Endothelial cell of umbilical vein (primary cell): ENCODE measurements around the gene REPS2. TPM values are rescaled to one million over a fixed set of nuclear protein-coding genes. Genes with fewer than 3 reads are reported as not detected.

ENCODE experiments used
- BruUV-seq: library from RNA; stranded (reverse); fragments of 400-500 nt; replicated peaks from 2 replicates; lab custom pipeline; 2021; lab: Mats Ljungman, UMichigan
- CTCF ChIA-PET: fragments of 300-600, 350-600 bp; sonication (Branson Sonifier 250); formaldehyde crosslinking; loops from one replicate; lab custom pipeline; 2021; ENCODE audit warnings: antibody characterized with exemption, inconsistent platforms; lab: Charles Lee
- POLR2A ChIA-PET: fragments of 300-600, 350-600 bp; sonication (Branson Sonifier 250); formaldehyde crosslinking; loops from one replicate; lab custom pipeline; 2021; ENCODE audit warnings: antibody characterized with exemption, inconsistent platforms; lab: Charles Lee
- DNase-seq: peaks from one replicate; pipeline ENCODE4 v3.0.0-alpha.2; 2011; ENCODE audit warnings: low read depth, low spot score
- FAIRE-seq: peaks from 2 replicates; lab custom pipeline; 2011; peaks lifted over from hg19 to GRCh38; lab: Jason Lieb, UNC
- H2AFZ ChIP-seq: 2 replicates; pipeline ENCODE4 v1.6.0; 2012; ENCODE audit warnings: low read depth, low read length, control low read depth, inconsistent platforms
- H3K27ac ChIP-seq: 2 replicates; pipeline ENCODE4 v1.5.1; 2011; ENCODE audit warnings: low read depth, mild to moderate bottlenecking, control low read depth, low read length, moderate library complexity; ENCODE audit not compliant: insufficient read depth
- H3K27me3 ChIP-seq, 2 experiments: 2 replicates each; pipeline versions ENCODE4 v1.6.0 to v1.6.1; 2011; ENCODE audit warnings: low read length in 2 of 2, mixed read lengths in 1 of 2; ENCODE audit not compliant: control insufficient read depth in 2 of 2, insufficient read depth in 2 of 2
- H3K36me3 ChIP-seq, 2 experiments: 2 replicates in 1 of 2; 3 replicates in 1 of 2; pipeline ENCODE4 v1.5.1; 2011; ENCODE audit warnings: low read length in 2 of 2, mild to moderate bottlenecking in 1 of 2, moderate library complexity in 1 of 2; ENCODE audit not compliant: control insufficient read depth in 2 of 2, insufficient read depth in 2 of 2; ENCODE audit errors: extremely low read depth in 1 of 2
- H3K4me1 ChIP-seq: 3 replicates; pipeline ENCODE4 v1.5.1; 2011; ENCODE audit warnings: mild to moderate bottlenecking, low read length; ENCODE audit not compliant: control insufficient read depth, insufficient read depth; ENCODE audit errors: extremely low read depth
- H3K4me2 ChIP-seq: 2 replicates; pipeline ENCODE4 v1.6.1; 2011; ENCODE audit warnings: low read length, control low read depth, mixed read lengths; ENCODE audit not compliant: insufficient read depth
- H3K4me3 ChIP-seq, 3 experiments: fragments of 200-600 bp in 1 of 3; sonication (generic), shearing (Covaris generic) in 1 of 3; replicated peaks in 1 of 3; 2 replicates each; pipeline ENCODE4 v1.5.1; 2011 to 2016; ENCODE audit warnings: control low read depth in 3 of 3, low read length in 3 of 3, mild to moderate bottlenecking in 2 of 3, inconsistent platforms in 1 of 3, low read depth in 1 of 3, moderate library complexity in 1 of 3; ENCODE audit not compliant: insufficient read depth in 1 of 3
- H3K79me2 ChIP-seq: 2 replicates; pipeline ENCODE4 v1.6.0; 2012; ENCODE audit warnings: low read length, inconsistent platforms; ENCODE audit not compliant: control insufficient read depth, insufficient read depth
- H3K9ac ChIP-seq: replicated peaks from 2 replicates; pipeline ENCODE3; 2011; ENCODE audit warnings: low read length, control low read depth; ENCODE audit not compliant: insufficient read depth; ENCODE audit errors: extremely low read depth
- H3K9me1 ChIP-seq: replicated peaks from 3 replicates; pipeline ENCODE4 v1.6.0; 2011; ENCODE audit warnings: mild to moderate bottlenecking, low read length; ENCODE audit not compliant: control insufficient read depth, insufficient read depth; ENCODE audit errors: extremely low read depth
- H3K9me3 ChIP-seq: replicated peaks from 2 replicates; pipeline ENCODE4 v1.5.1; 2012; ENCODE audit warnings: low read length, inconsistent platforms; ENCODE audit not compliant: control insufficient read depth, insufficient read depth
- H4K20me1 ChIP-seq: replicated peaks from 2 replicates; pipeline ENCODE3; 2011; ENCODE audit warnings: mild to moderate bottlenecking, low read length; ENCODE audit not compliant: control insufficient read depth, insufficient read depth; ENCODE audit errors: extremely low read depth
- EZH2 ChIP-seq: IDR thresholded peaks from 2 replicates; pipeline ENCODE4 v1.6.1; 2012; ENCODE audit warnings: borderline replicate concordance, low read depth, mild to moderate bottlenecking, moderate library complexity, low read length, inconsistent platforms; ENCODE audit not compliant: severe bottlenecking
- FOS ChIP-seq: IDR thresholded peaks from 2 replicates; pipeline ENCODE4 v1.6.1; 2011; ENCODE audit warnings: mild to moderate bottlenecking, low read length, moderate library complexity, borderline replicate concordance; ENCODE audit not compliant: insufficient read depth
- GATA2 ChIP-seq: IDR thresholded peaks from 2 replicates; pipeline ENCODE4 v1.7.0; 2011; ENCODE audit warnings: low read depth, mild to moderate bottlenecking, moderate library complexity, mixed read lengths, low read length; ENCODE audit not compliant: insufficient read length, insufficient read depth
- JUN ChIP-seq: IDR thresholded peaks from 2 replicates; pipeline ENCODE4 v1.6.1; 2011; ENCODE audit warnings: borderline replicate concordance, low read depth; ENCODE audit not compliant: insufficient read length, insufficient read depth
- MYC ChIP-seq: IDR thresholded peaks from one replicate; pipeline ENCODE4 v1.6.1; 2011; ENCODE audit warnings: mild to moderate bottlenecking, low read depth, low read length
- POLR2A ChIP-seq: IDR thresholded peaks from 2 replicates; pipeline ENCODE4 v1.6.1; 2012; ENCODE audit warnings: low read depth, mild to moderate bottlenecking, control low read depth, low read length
- POLR2AphosphoS5 ChIP-seq: IDR thresholded peaks from 2 replicates; pipeline ENCODE4 v1.6.1; 2012; ENCODE audit warnings: low read depth, mild to moderate bottlenecking, control low read depth, low read length, moderate library complexity; ENCODE audit not compliant: insufficient read depth
- dilution Hi-C: fragments of 300-500 bp; cut with MboI; formaldehyde crosslinking; loops from one replicate; pipeline ENCODE4 v1.15.0; 2019; ENCODE audit warnings: low sequenced_read_pairs; ENCODE audit not compliant: extremely low pct_ligation_motif_present
- intact Hi-C: fragments of 100-400 bp; cut with micrococcal nuclease; formaldehyde crosslinking; loops from one replicate; pipeline ENCODE4 v1.10.0; 2022
- polyA plus RNA-seq, 4 experiments: library from polyadenylated mRNA; depleted of rRNA in 3 of 4; stranded (reverse) in 3 of 4; unstranded in 1 of 4; fragments of >200 nt; gene quantifications; 2 replicates each; pipeline versions ENCODE4 v1.2.1 to v1.2.3, GENCODE V29; 2011 to 2012; ENCODE audit warnings: missing spikeins in 1 of 4
- total RNA-seq: library from RNA; stranded (reverse); gene quantifications from 2 replicates; pipeline ENCODE4 v1.2.3, GENCODE V29; 2021
- TF ChIP-seq, protein P1 (sequence below), 2 donors: IDR thresholded peaks; 1 replicate in 1 of 2; 2 replicates in 1 of 2; pipeline ENCODE4 v1.5.1; 2011; ENCODE audit warnings: low read length in 2 of 2, mild to moderate bottlenecking in 2 of 2, moderate library complexity in 2 of 2, control low read depth in 1 of 2, inconsistent platforms in 1 of 2, low read depth in 1 of 2; ENCODE audit not compliant: insufficient read depth in 1 of 2; ENCODE audit errors: extremely low read depth in 1 of 2
- TF ChIP-seq, protein P2 (sequence below): IDR thresholded peaks from 2 replicates; pipeline ENCODE4 v1.6.1; 2011; ENCODE audit not compliant: insufficient read depth, insufficient read length

REPS2 gene
- total and polyA plus RNA-seq, 2 donors (not counting 3 experiments of a cell fraction or from before 2014, with no cell fraction given) = 0.91 to 2.6 TPM

DNA sequence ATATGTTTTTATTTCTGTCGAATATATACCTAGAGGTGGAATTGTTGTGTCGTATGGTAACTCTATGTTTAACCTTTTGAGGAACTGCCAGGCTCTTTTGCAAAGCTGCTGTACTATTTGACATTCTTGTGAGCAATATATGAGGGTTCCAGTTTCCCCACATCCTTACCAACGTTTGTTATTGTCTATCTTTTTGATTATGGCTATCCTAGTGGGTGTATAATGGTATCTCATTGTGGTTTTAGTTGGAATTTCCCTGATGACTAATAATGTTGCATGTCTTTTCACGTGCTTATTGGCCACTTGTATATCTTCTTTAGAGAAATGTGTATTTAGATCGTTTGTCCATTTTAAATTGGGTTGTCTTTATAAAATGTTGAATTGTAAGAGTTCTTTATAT, 24.5 kb downstream of the REPS2 start:
- Histone ChIP-seq H3K4me2 (no peak overlapping the region), H3K9ac (no peak overlapping the region), H3K27ac (no peak overlapping the region), H3K27me3 (no peaks in the 10 kb centered on the region), H4K20me1 (no peaks in the 10 kb centered on the region), H3K79me2 (no peaks in the 10 kb centered on the region), H2AFZ (no peak overlapping the region), H3K36me3 (no peaks in the 10 kb centered on the region), H3K4me3 (no peak overlapping the region), H3K4me1 (no peaks in the 10 kb centered on the region), H3K9me1 (no peaks in the 10 kb centered on the region), H3K9me3 (no peaks in the 10 kb centered on the region)
- dilution Hi-C loops (no loop called here), intact Hi-C loops (no loop called here)
- no peak for TF ChIP-seq EZH2
- TF ChIP-seq POLR2A = no peak
- TF ChIP-seq, protein P1, sequence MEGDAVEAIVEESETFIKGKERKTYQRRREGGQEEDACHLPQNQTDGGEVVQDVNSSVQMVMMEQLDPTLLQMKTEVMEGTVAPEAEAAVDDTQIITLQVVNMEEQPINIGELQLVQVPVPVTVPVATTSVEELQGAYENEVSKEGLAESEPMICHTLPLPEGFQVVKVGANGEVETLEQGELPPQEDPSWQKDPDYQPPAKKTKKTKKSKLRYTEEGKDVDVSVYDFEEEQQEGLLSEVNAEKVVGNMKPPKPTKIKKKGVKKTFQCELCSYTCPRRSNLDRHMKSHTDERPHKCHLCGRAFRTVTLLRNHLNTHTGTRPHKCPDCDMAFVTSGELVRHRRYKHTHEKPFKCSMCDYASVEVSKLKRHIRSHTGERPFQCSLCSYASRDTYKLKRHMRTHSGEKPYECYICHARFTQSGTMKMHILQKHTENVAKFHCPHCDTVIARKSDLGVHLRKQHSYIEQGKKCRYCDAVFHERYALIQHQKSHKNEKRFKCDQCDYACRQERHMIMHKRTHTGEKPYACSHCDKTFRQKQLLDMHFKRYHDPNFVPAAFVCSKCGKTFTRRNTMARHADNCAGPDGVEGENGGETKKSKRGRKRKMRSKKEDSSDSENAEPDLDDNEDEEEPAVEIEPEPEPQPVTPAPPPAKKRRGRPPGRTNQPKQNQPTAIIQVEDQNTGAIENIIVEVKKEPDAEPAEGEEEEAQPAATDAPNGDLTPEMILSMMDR (IDR thresholded peaks at IDR 0.05; ENCODE audit: extremely low read depth in 1 of 2, insufficient read depth in 1 of 2, low read depth in 1 of 2, low read length in 2 of 2) = no peak
- no peak for TF ChIP-seq POLR2AphosphoS5
- TF ChIP-seq, protein P2, sequence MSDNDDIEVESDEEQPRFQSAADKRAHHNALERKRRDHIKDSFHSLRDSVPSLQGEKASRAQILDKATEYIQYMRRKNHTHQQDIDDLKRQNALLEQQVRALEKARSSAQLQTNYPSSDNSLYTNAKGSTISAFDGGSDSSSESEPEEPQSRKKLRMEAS = no peak
- TF ChIP-seq MYC = no peak
- no peak for TF ChIP-seq FOS
- no peak for TF ChIP-seq JUN
- TF ChIP-seq GATA2 = no peak
- no TSS peak for BruUV-seq
- ChIA-PET CTCF (no interaction called here), POLR2A (no interaction called here)
- FAIRE-seq (peak; percentile 26), DNase-seq (no peak)
